Activated CD8-positive, alpha-beta memory T cell treated with anti-CD3 and anti-CD28 coated beads for 4 hours (primary cell): ENCODE results near the gene SALL2.
"Not testable (repeated sequence)": the region's sequence is repeated elsewhere in the genome, so short reads cannot be mapped to it uniquely, and the experiment has no call there.

Experiments
- DNase-seq, 2 donors: peaks; one replicate each; pipeline ENCODE4 v3.0.0-alpha.2; 2020; ENCODE audit warnings: low read depth in 2 of 2

The SALL2 gene

GRCh38 chr14:21525962-21526671, at the start of gene SALL2:
Gene SALL2 (minus strand): TSS chr14:21526346. CDS start chr14:21526127, 219 bp downstream.
- peak; percentile 37 to 50 for DNase-seq

GRCh38 chr14:21575661-21576060, 49.5 kb upstream of the SALL2 start:
- DNase-seq, result no peak

- DNase-seq, result no peak
Measured at GRCh38 chr14:21572604-21573003, 46.5 kb upstream of the SALL2 start.

GRCh38 chr14:21558703-21559170, 32.6 kb upstream of the SALL2 start:
- no peak for DNase-seq

GRCh38 chr14:21557084-21557901, 31.1 kb upstream of the SALL2 start:
- peak; percentile 47 to 58 for DNase-seq

GRCh38 chr14:21556378-21557083, 30.4 kb upstream of the SALL2 start:
- DNase-seq, result no peak

- DNase-seq, result no peak
Measured at GRCh38 chr14:21553266-21553665, 27.1 kb upstream of the SALL2 start.

- not testable (repeated sequence) for DNase-seq
Measured at GRCh38 chr14:21544588-21544987, 18.4 kb upstream of the SALL2 start.

- no peak for DNase-seq
Measured at GRCh38 chr14:21543963-21544362, 17.8 kb upstream of the SALL2 start.

- no peak for DNase-seq
Measured at GRCh38 chr14:21543521-21543960, 17.4 kb upstream of the SALL2 start.

- DNase-seq, result no peak
Measured at GRCh38 chr14:21541413-21542074, 15.4 kb upstream of the SALL2 start.

GRCh38 chr14:21539189-21539940, 13.2 kb upstream of the SALL2 start:
- DNase-seq, result no peak

- DNase-seq, result no peak
Measured at GRCh38 chr14:21537090-21537424, 10.9 kb upstream of the SALL2 start.

GRCh38 chr14:21536418-21537089, 10.4 kb upstream of the SALL2 start:
- DNase-seq, result no peak

GRCh38 chr14:21535545-21536417, 9.6 kb upstream of the SALL2 start:
- no peak for DNase-seq

GRCh38 chr14:21534576-21534975, 8.4 kb upstream of the SALL2 start:
- DNase-seq, result no peak

GRCh38 chr14:21533294-21533693, 7.1 kb upstream of the SALL2 start:
- no peak for DNase-seq

- DNase-seq, result no peak
Measured at GRCh38 chr14:21529515-21529914, 3.4 kb upstream of the SALL2 start.
